Measurements from ENCODE around the gene CPN1. TPM values are rescaled to one million over a fixed set of nuclear protein-coding genes. Genes with fewer than 3 reads are reported as not detected.

The CPN1 gene
- total RNA-seq (not detected), total RNA-seq (0 to 0.09 (median 0) reads per million in 172 experiments)
- polyA plus RNA-seq (2013, experiment 1 of 2), result not detected
- polyA plus RNA-seq (2013, experiment 2 of 2), result not detected

GRCh38 chr10:100081075-100082001, at the start of gene CPN1:
Gene CPN1 (minus strand): TSS chr10:100081869. CDS start chr10:100081625, 244 bp downstream.
- Histone ChIP-seq H3K27me3 (ENCODE audit: control insufficient read depth in 1 of 2, insufficient read depth in 2 of 2, low read length in 2 of 2) (peaks cover 2 to 4% of the 10 kb centered on the region in 2 experiments), H3K27ac (ENCODE audit: low read depth in 1 of 2, low read length in 2 of 2) (no peak within 1 kb of the TSS), H3K9me3 (ENCODE audit: control insufficient read depth in 1 of 2, insufficient read depth in 1 of 2, low read length in 2 of 2) (no peaks in the 10 kb centered on the region), H3K36me3 (ENCODE audit: insufficient read depth, low read length) (no peaks in the 10 kb centered on the region), H3K4me3 (ENCODE audit: low read length) (no peak within 1 kb of the TSS), H3K4me1 (ENCODE audit: insufficient read depth, low read length) (no peaks in the 10 kb centered on the region)
- intact Hi-C loops (cut with DNase I, micrococcal nuclease), result no loop called here
- Mint-ChIP-seq H3K4me1 (ENCODE audit: low read depth) (no peaks in the 10 kb centered on the region), H3K9me3 (no peaks in the 10 kb centered on the region), H3K27me3 (peaks cover 34% of the 10 kb centered on the region), H3K4me3 (no peak within 1 kb of the TSS), H3K27ac (no peak within 1 kb of the TSS), H3K36me3 (ENCODE audit: low read depth) (no peaks in the 10 kb centered on the region)
- POLR2A ChIA-PET, result no interaction called here
- no peak for TF ChIP-seq CTCF (IDR thresholded peaks at IDR 0.05)
- DNase-seq (peak in 1 of 14 experiments; percentile 7), ATAC-seq (ENCODE audit: poor library complexity) (no peak)
- CTCF ChIA-PET, result no interaction called here

- Mint-ChIP-seq H3K27me3 (peaks cover 8% of the 10 kb centered on the region), H3K27ac (no peak overlapping the region), H3K36me3 (ENCODE audit: low read depth) (no peaks in the 10 kb centered on the region), H3K9me3 (no peaks in the 10 kb centered on the region), H3K4me3 (no peak overlapping the region), H3K4me1 (ENCODE audit: low read depth) (no peaks in the 10 kb centered on the region)
- Histone ChIP-seq H3K4me1 (ENCODE audit: insufficient read depth, low read length) (no peaks in the 10 kb centered on the region), H3K27ac (ENCODE audit: low read depth in 1 of 2, low read length in 2 of 2) (no peak overlapping the region), H3K36me3 (ENCODE audit: insufficient read depth, low read length) (no peaks in the 10 kb centered on the region), H3K4me3 (ENCODE audit: low read length) (no peak overlapping the region), H3K27me3 (ENCODE audit: control insufficient read depth in 1 of 2, insufficient read depth in 2 of 2, low read length in 2 of 2) (peaks cover 0 to 5% of the 10 kb centered on the region in 2 experiments), H3K9me3 (ENCODE audit: control insufficient read depth in 1 of 2, insufficient read depth in 1 of 2, low read length in 2 of 2) (peaks cover 4 to 13% of the 10 kb centered on the region in 2 experiments)
- intact Hi-C loops (cut with DNase I, micrococcal nuclease), result no loop called here
- ChIA-PET CTCF (no interaction called here), POLR2A (no interaction called here)
- DNase-seq, result no peak
- TF ChIP-seq CTCF (IDR thresholded peaks at IDR 0.05), result no peak
- ATAC-seq (ENCODE audit: poor library complexity), result no peak
Observed at GRCh38 chr10:100130831-100131230, 49.2 kb upstream of the CPN1 start.

GRCh38 chr10:100129424-100129823, 47.8 kb upstream of the CPN1 start:
- no peak for DNase-seq
- no peaks in the 10 kb centered on the region for H3K4me1 Mint-ChIP-seq (ENCODE audit: low read depth)
- Histone ChIP-seq H3K27me3 (ENCODE audit: control insufficient read depth in 1 of 2, insufficient read depth in 2 of 2, low read length in 2 of 2) (peaks cover 0 to 5% of the 10 kb centered on the region in 2 experiments), H3K4me1 (ENCODE audit: insufficient read depth, low read length) (no peaks in the 10 kb centered on the region), H3K36me3 (ENCODE audit: insufficient read depth, low read length) (no peaks in the 10 kb centered on the region), H3K4me3 (ENCODE audit: low read length) (no peak overlapping the region), H3K27ac (ENCODE audit: low read depth in 1 of 2, low read length in 2 of 2) (no peak overlapping the region), H3K9me3 (ENCODE audit: control insufficient read depth in 1 of 2, insufficient read depth in 1 of 2, low read length in 2 of 2) (peaks cover 1 to 4% of the 10 kb centered on the region in 2 experiments)
- intact Hi-C loops (cut with DNase I, micrococcal nuclease), result no loop called here
- peaks cover 4% of the 10 kb centered on the region for H3K27me3 Mint-ChIP-seq
- no peaks in the 10 kb centered on the region for H3K9me3 Mint-ChIP-seq
- no peak overlapping the region for H3K4me3 Mint-ChIP-seq
- ChIA-PET POLR2A (no interaction called here), CTCF (no interaction called here)
- H3K27ac Mint-ChIP-seq, result no peak overlapping the region
- no peak for TF ChIP-seq CTCF (IDR thresholded peaks at IDR 0.05)
- H3K36me3 Mint-ChIP-seq (ENCODE audit: low read depth), result no peaks in the 10 kb centered on the region
- ATAC-seq (ENCODE audit: poor library complexity), result no peak
